ENCODE results near the gene NPBWR2. TPM values are rescaled to one million over a fixed set of nuclear protein-coding genes. Genes with fewer than 3 reads are reported as not detected.
"Not testable (repeated sequence)": the region's sequence is repeated elsewhere in the genome, so short reads cannot be mapped to it uniquely, and the experiment has no call there.

The NPBWR2 gene
- total and polyA plus RNA-seq, 2 experiments from 2014 or later, result not detected

- H3K36me3 Mint-ChIP-seq (ENCODE audit: low read depth); H3K36me3 ChIP-seq (ENCODE audit: insufficient read depth); H3K4me2 ChIP-seq; H2AFZ ChIP-seq; H3K27ac ChIP-seq (ENCODE audit: low read depth); H3K27me3 Mint-ChIP-seq (ENCODE audit: insufficient read depth, low read depth, poor library complexity); H3K9me3 Mint-ChIP-seq; H4K20me1 ChIP-seq (replicated peaks; ENCODE audit: insufficient read depth); H3K4me3 ChIP-seq; H3K9me2 ChIP-seq (ENCODE audit: insufficient read depth); H3K4me3 Mint-ChIP-seq; H3K4me1 ChIP-seq (ENCODE audit: insufficient read depth); H3F3A ChIP-seq (replicated peaks; ENCODE audit: low read depth); H3K27ac Mint-ChIP-seq; H3K27me3 ChIP-seq (ENCODE audit: insufficient read depth); H3K79me2 ChIP-seq (replicated peaks; ENCODE audit: insufficient read depth); ATAC-seq; H3K4me1 Mint-ChIP-seq: not testable (repeated sequence)
- peak; percentile 60 for TF ChIP-seq JUNB (IDR thresholded peaks at IDR 0.05; ENCODE audit: unreplicated experiment)
- peak; percentile 32 for DNase-seq (ENCODE audit: low spot score)
These were observed 27.4 kb upstream of the NPBWR2 start for GRCh38 chr20:64134744-64135143.

GRCh38 chr20:64133951-64134407, 26.6 kb upstream of the NPBWR2 start:
- ATAC-seq (peak; percentile 93), DNase-seq (ENCODE audit: low spot score) (peak; percentile 69)
- Histone ChIP-seq H3K79me2 (replicated peaks; ENCODE audit: insufficient read depth) (no peaks in the 10 kb centered on the region), H3K4me3 (no peak overlapping the region), H3K27me3 (ENCODE audit: insufficient read depth) (no peaks in the 10 kb centered on the region), H3K4me1 (ENCODE audit: insufficient read depth) (no peaks in the 10 kb centered on the region; the same call in 1 of the 2 replicates), H2AFZ (no peak overlapping the region), H3K27ac (ENCODE audit: low read depth) (no peak overlapping the region), H3F3A (replicated peaks; ENCODE audit: low read depth) (no peaks in the 10 kb centered on the region), H3K36me3 (ENCODE audit: insufficient read depth) (no peaks in the 10 kb centered on the region), H3K4me2 (no peak overlapping the region), H4K20me1 (replicated peaks; ENCODE audit: insufficient read depth) (no peaks in the 10 kb centered on the region), H3K9me2 (ENCODE audit: insufficient read depth) (no peaks in the 10 kb centered on the region)
- peaks cover 2% of the 10 kb centered on the region for H3K27me3 Mint-ChIP-seq (ENCODE audit: insufficient read depth, low read depth, poor library complexity)
- peaks cover 3% of the 10 kb centered on the region; the same call in 2 of the 3 replicates for H3K9me3 Mint-ChIP-seq
- TF ChIP-seq STAT1 (IDR thresholded peaks at IDR 0.05; ENCODE audit: unreplicated experiment), result no peak
- no peak for TF ChIP-seq EZH2phosphoT487 (IDR thresholded peaks at IDR 0.05; ENCODE audit: unreplicated experiment)
- peak; percentile 62 to 80 for TF ChIP-seq CTCF (conservative IDR thresholded peaks at IDR 0.05; ENCODE audit: low read depth in 2 of 2)
- no peak for TF ChIP-seq ETS1 (IDR thresholded peaks at IDR 0.05)
- TF ChIP-seq ZNF462 (CRISPR knock-in tag; IDR thresholded peaks at IDR 0.05), result no peak
- no peak for TF ChIP-seq POLR2AphosphoS5 (IDR thresholded peaks at IDR 0.05; ENCODE audit: low read depth)
- TF ChIP-seq NANOG (IDR thresholded peaks at IDR 0.05; ENCODE audit: borderline replicate concordance), result no peak
- H3K4me1 Mint-ChIP-seq, result peaks cover 7% of the 10 kb centered on the region; the same call in 2 of the 3 replicates
- no peaks in the 10 kb centered on the region for H3K36me3 Mint-ChIP-seq (ENCODE audit: low read depth)
- H3K27ac Mint-ChIP-seq, result no peak overlapping the region
- no peak overlapping the region for H3K4me3 Mint-ChIP-seq

All from GM23338 (cell line).